Measurements from ENCODE around the gene RSPH9.
"Not testable (repeated sequence)": the region's sequence is repeated elsewhere in the genome, so short reads cannot be mapped to it uniquely, and the experiment has no call there.

The RSPH9 gene

GRCh38 chr6:43629104-43629504 is 15.7 kb upstream of the RSPH9 start, which contains the start of gene GTPBP2:
Gene GTPBP2, minus strand, starts transcription at chr6:43629264. Its CDS starts 102 bp downstream, at chr6:43629162.
- FAIRE-seq, result peak; percentile 82

GRCh38 chr6:43629505-43630300 is 15.1 kb upstream of the RSPH9 start:
- FAIRE-seq, result peak; percentile 86

- no peak for FAIRE-seq
Measured at GRCh38 chr6:43630980-43631619, 13.7 kb upstream of the RSPH9 start.

GRCh38 chr6:43633002-43633401 is 11.8 kb upstream of the RSPH9 start:
- not testable (repeated sequence) for FAIRE-seq

- no peak for FAIRE-seq
Measured at GRCh38 chr6:43634702-43635303, 10.0 kb upstream of the RSPH9 start.

- no peak for FAIRE-seq
Measured at GRCh38 chr6:43635387-43636307, 9.2 kb upstream of the RSPH9 start, which contains the start of gene MAD2L1BP. Gene MAD2L1BP, plus strand, starts transcription at chr6:43635840. Its CDS starts 36 bp downstream, at chr6:43635876.

- no peak for FAIRE-seq
Measured at GRCh38 chr6:43636308-43636659, 8.6 kb upstream of the RSPH9 start.

GRCh38 chr6:43639984-43640800 is 4.6 kb upstream of the RSPH9 start:
- no peak for FAIRE-seq

- FAIRE-seq, result no peak
Measured at GRCh38 chr6:43645613-43645964, 753 bp downstream of the RSPH9 start.

- no peak for FAIRE-seq
Measured at GRCh38 chr6:43647613-43648012, 2.8 kb downstream of the RSPH9 start.

- no peak for FAIRE-seq
Measured at GRCh38 chr6:43648248-43648647, 3.4 kb downstream of the RSPH9 start.

- FAIRE-seq, result not testable (repeated sequence)
Measured at GRCh38 chr6:43652822-43653221, 8.0 kb downstream of the RSPH9 start.

GRCh38 chr6:43657221-43657802 is 12.5 kb downstream of the RSPH9 start:
- FAIRE-seq, result no peak

GRCh38 chr6:43658161-43658560 is 13.3 kb downstream of the RSPH9 start:
- FAIRE-seq, result no peak

- FAIRE-seq, result not testable (repeated sequence)
Measured at GRCh38 chr6:43662948-43663347, 18.1 kb downstream of the RSPH9 start.

GRCh38 chr6:43665376-43665775 is 20.5 kb downstream of the RSPH9 start:
- no peak for FAIRE-seq

- FAIRE-seq, result no peak
Measured at GRCh38 chr6:43666196-43666920, 21.5 kb downstream of the RSPH9 start.

- FAIRE-seq, result no peak
Measured at GRCh38 chr6:43667245-43668150, 22.7 kb downstream of the RSPH9 start.

GRCh38 chr6:43668151-43669028 is 23.6 kb downstream of the RSPH9 start:
- no peak for FAIRE-seq

All from TTC549 (cell line).